Right atrium auricular region (tissue), 2 donors: ENCODE data around the gene HTRA1. TPM values are rescaled to one million over a fixed set of nuclear protein-coding genes. Genes with fewer than 3 reads are reported as not detected.

Experiments
- DNase-seq: peaks from one replicate; pipeline ENCODE4 v3.0.0-alpha.2; 2019; ENCODE audit warnings: low spot score
- H3K27ac ChIP-seq, 2 donors: fragments of 200-600 bp; sonication (generic); 1 replicate in 1 of 2; 2 replicates in 1 of 2; pipeline ENCODE4 v1.5.1; 2016 to 2019
- H3K27me3 ChIP-seq, 2 donors: fragments of 200-600 bp; sonication (generic); one replicate each; pipeline versions ENCODE4 v1.5.1 to v1.6.0; 2017 to 2019
- H3K36me3 ChIP-seq: fragments of 200-600 bp; sonication (generic); one replicate; pipeline ENCODE4 v1.5.1; 2016
- H3K4me1 ChIP-seq, 2 donors: fragments of 200-600 bp; sonication (generic); one replicate each; pipeline versions ENCODE4 v1.5.1 to v1.6.0; 2017 to 2019
- H3K4me3 ChIP-seq, 2 donors: fragments of 200-600 bp; sonication (generic); 1 replicate in 1 of 2; 2 replicates in 1 of 2; pipeline ENCODE4 v1.5.1; 2017 to 2019; ENCODE audit warnings: mild to moderate bottlenecking in 1 of 2, moderate library complexity in 1 of 2
- H3K9me3 ChIP-seq, 2 donors: fragments of 200-600 bp; sonication (generic); one replicate each; pipeline ENCODE4 v1.5.1; 2019
- CTCF ChIP-seq, 2 donors: fragments of 200-600 bp; sonication (generic); IDR thresholded peaks; one replicate each; pipeline ENCODE4 v1.5.1; 2019; ENCODE audit warnings: antibody characterized with exemption in 2 of 2
- total RNA-seq, 2 donors: library from RNA; depleted of rRNA; stranded (reverse); fragments of >200 nt; gene quantifications; one replicate each; pipeline ENCODE4 v1.1.0, GENCODE V29; 2016

The HTRA1 gene
- total RNA-seq, 2 donors from 2014 or later = 76.3 to 78.3 TPM

GRCh38 chr10:122555442-122555841 lies 94.1 kb downstream of the HTRA1 start:
- Histone ChIP-seq H3K4me3 (no peak overlapping the region), H3K36me3 (no peaks in the 10 kb centered on the region), H3K27me3 (no peaks in the 10 kb centered on the region), H3K9me3 (no peaks in the 10 kb centered on the region), H3K27ac (no peak overlapping the region), H3K4me1 (no peaks in the 10 kb centered on the region)
- no peak for TF ChIP-seq CTCF (IDR thresholded peaks at IDR 0.05)
- DNase-seq = no peak

DNA sequence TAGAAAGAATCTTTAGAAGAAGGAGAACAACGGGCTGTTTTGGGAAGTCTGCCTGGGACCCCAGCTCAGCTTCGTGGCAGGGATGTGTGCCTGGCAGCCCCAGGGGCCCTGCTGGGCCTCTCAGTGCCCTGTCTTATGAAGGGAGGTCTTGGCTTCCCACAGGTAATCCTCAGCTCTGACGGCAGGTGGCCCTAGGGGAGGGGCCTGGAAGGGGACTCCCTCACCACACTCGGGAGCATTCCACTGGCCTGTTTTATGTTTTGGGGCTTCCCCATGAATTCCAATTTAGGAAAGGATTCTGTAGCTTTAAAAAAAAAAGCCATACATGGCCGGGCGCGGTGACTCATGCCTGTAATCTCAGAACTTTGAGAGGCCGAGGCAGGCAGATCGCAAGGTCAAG lies 96.2 kb downstream of the HTRA1 start:
- no peaks in the 10 kb centered on the region for H3K27me3 ChIP-seq
- no peak overlapping the region for H3K27ac ChIP-seq
- DNase-seq = no peak
- no peak overlapping the region for H3K4me3 ChIP-seq
- no peaks in the 10 kb centered on the region for H3K4me1 ChIP-seq
- no peak for TF ChIP-seq CTCF (IDR thresholded peaks at IDR 0.05)
- no peaks in the 10 kb centered on the region for H3K36me3 ChIP-seq
- no peaks in the 10 kb centered on the region for H3K9me3 ChIP-seq

GRCh38 chr10:122558452-122558851 lies 97.1 kb downstream of the HTRA1 start:
- no peak overlapping the region for H3K4me3 ChIP-seq
- no peaks in the 10 kb centered on the region for H3K27me3 ChIP-seq
- H3K9me3 ChIP-seq = no peaks in the 10 kb centered on the region
- no peak for TF ChIP-seq CTCF (IDR thresholded peaks at IDR 0.05)
- no peaks in the 10 kb centered on the region for H3K36me3 ChIP-seq
- H3K4me1 ChIP-seq = no peaks in the 10 kb centered on the region
- H3K27ac ChIP-seq = no peak overlapping the region
- DNase-seq = no peak

- no peak overlapping the region for H3K27ac ChIP-seq
- no peak overlapping the region for H3K4me3 ChIP-seq
- no peaks in the 10 kb centered on the region for H3K9me3 ChIP-seq
- DNase-seq = no peak
- no peaks in the 10 kb centered on the region for H3K27me3 ChIP-seq
- no peaks in the 10 kb centered on the region for H3K4me1 ChIP-seq
- TF ChIP-seq CTCF (IDR thresholded peaks at IDR 0.05) = no peak
- H3K36me3 ChIP-seq = no peaks in the 10 kb centered on the region
These were observed 97.9 kb downstream of the HTRA1 start for GRCh38 chr10:122559228-122559627.

DNA sequence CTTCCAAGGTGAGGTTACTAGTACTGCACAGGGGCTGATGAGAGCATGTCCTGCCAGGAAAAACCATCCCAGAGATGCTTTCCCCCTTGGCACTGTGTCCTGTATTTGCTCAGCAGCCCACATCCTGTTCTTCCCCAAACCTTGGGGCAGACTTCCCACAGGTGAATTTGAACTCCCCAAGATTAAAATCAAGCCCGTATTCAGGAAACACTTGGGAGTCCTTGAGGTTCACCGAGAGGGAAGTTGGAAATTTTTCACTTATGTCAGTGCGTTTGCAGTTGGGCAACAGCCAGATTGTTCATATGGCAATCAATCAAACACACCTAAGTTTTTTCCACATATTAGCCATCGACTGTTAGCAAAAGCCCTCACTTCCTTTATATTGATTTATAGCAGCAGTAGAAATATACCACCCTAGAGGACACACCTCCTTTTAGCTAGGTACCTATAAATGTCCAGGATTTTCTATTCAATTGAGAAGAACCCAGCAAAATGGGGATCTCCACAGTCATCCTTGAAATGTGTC lies 99.0 kb downstream of the HTRA1 start, which contains the start of gene DMBT1:
TSS of gene DMBT1 (plus strand) at position 476 of the 526 bp plus-strand sequence. CDS start at position 493, 17 bp downstream.
- Histone ChIP-seq H3K9me3 (no peaks in the 10 kb centered on the region), H3K27ac (no peak within 1 kb of the TSS), H3K4me3 (no peak within 1 kb of the TSS), H3K4me1 (no peaks in the 10 kb centered on the region), H3K27me3 (no peaks in the 10 kb centered on the region), H3K36me3 (no peaks in the 10 kb centered on the region)
- no peak for DNase-seq
- no peak for TF ChIP-seq CTCF (IDR thresholded peaks at IDR 0.05)

DNA sequence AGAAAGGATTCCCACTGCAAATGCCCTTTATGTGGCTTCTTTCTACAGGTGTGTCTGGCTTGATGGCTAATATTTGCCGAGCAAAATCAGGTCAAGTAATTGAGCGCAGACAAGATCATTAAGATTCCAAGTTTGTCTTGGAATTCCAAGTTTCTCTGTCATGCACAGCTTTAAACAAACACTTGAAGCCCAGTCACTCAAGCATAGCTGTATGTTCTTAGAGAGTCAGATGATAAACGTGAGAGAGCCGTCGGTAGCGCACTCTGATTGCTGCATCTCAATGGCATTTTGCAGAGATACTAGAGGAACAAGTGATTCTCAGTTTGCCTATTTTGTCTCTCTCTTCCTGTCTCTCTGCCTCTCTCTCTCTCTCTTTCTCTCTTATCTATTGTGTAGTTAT lies 99.9 kb downstream of the HTRA1 start:
- no peaks in the 10 kb centered on the region for H3K27me3 ChIP-seq

More for the DNA sequence above, 99.9 kb downstream of the HTRA1 start:
- Histone ChIP-seq H3K27ac (no peak overlapping the region), H3K4me1 (peaks cover 0 to 7% of the 10 kb centered on the region in 2 donors), H3K9me3 (no peaks in the 10 kb centered on the region), H3K36me3 (no peaks in the 10 kb centered on the region), H3K4me3 (no peak overlapping the region)
- no peak for DNase-seq
- no peak for TF ChIP-seq CTCF (IDR thresholded peaks at IDR 0.05)
